HG03432 (cell line): ENCODE data around the gene OR1M1.
A peak's percentile ranks its signal among the peaks of the same experiment; 100 is the strongest.

ENCODE experiments used
- ATAC-seq: cut with Tn5 transposase; IDR thresholded peaks from one replicate; pipeline ENCODE4 v1.9.1; 2021; ENCODE audit warnings: mild to moderate bottlenecking, moderate library complexity; ENCODE audit not compliant: unreplicated experiment

The OR1M1 gene

GRCh38 chr19:9075064-9075949 is 11.6 kb upstream of the OR1M1 start:
- no peak for ATAC-seq

- no peak for ATAC-seq
Measured at GRCh38 chr19:9076901-9077300, 10.0 kb upstream of the OR1M1 start.

- no peak for ATAC-seq
Measured at GRCh38 chr19:9078651-9079050, 8.2 kb upstream of the OR1M1 start.

- no peak for ATAC-seq
Measured at GRCh38 chr19:9107375-9107774, 20.5 kb downstream of the OR1M1 start, which contains the start of gene OR7G2. Gene OR7G2, minus strand, starts transcription at chr19:9107475. Its CDS starts 4,232 bp downstream, at chr19:9103243.

- no peak for ATAC-seq
Measured at GRCh38 chr19:9109959-9110358, 23.1 kb downstream of the OR1M1 start.

- no peak for ATAC-seq
Measured at GRCh38 chr19:9115307-9115813, 28.5 kb downstream of the OR1M1 start, which contains the start of gene OR7G1. Gene OR7G1, minus strand, starts transcription at chr19:9115763. Its CDS starts 0 bp downstream, at chr19:9115763.

- ATAC-seq = no peak
Measured at GRCh38 chr19:9116547-9116946, 29.7 kb downstream of the OR1M1 start.

- ATAC-seq = no peak
Measured at GRCh38 chr19:9126900-9127405, 40.1 kb downstream of the OR1M1 start, which contains the start of gene OR7G3. Gene OR7G3, minus strand, starts transcription at chr19:9126950. Its CDS starts 0 bp downstream, at chr19:9126950.

- no peak for ATAC-seq
Measured at GRCh38 chr19:9128171-9128570, 41.3 kb downstream of the OR1M1 start.

- ATAC-seq = no peak
Measured at GRCh38 chr19:9130965-9131364, 44.1 kb downstream of the OR1M1 start.

- ATAC-seq = no peak
Measured at GRCh38 chr19:9132422-9132821, 45.6 kb downstream of the OR1M1 start.

- peak; percentile 13 for ATAC-seq
Measured at GRCh38 chr19:9139609-9140158, 52.8 kb downstream of the OR1M1 start.

- peak; percentile 93 for ATAC-seq
Measured at GRCh38 chr19:9140159-9140874, 53.5 kb downstream of the OR1M1 start, which contains the start of gene ZNF317. Gene ZNF317, plus strand, starts transcription at chr19:9140397. Its CDS starts 15,620 bp downstream, at chr19:9156017.

GRCh38 chr19:9144920-9145319 is 58.1 kb downstream of the OR1M1 start:
- no peak for ATAC-seq
